ENCODE data around the gene LARP1. TPM values are rescaled to one million over a fixed set of nuclear protein-coding genes. Genes with fewer than 3 reads are reported as not detected.

LARP1 gene
- total and polyA plus RNA-seq, 9 of the 15 experiments (the other 6 are each of a cell fraction or from before 2014, with no cell fraction given): 22.6 to 300 (median 92.0) TPM

DNA sequence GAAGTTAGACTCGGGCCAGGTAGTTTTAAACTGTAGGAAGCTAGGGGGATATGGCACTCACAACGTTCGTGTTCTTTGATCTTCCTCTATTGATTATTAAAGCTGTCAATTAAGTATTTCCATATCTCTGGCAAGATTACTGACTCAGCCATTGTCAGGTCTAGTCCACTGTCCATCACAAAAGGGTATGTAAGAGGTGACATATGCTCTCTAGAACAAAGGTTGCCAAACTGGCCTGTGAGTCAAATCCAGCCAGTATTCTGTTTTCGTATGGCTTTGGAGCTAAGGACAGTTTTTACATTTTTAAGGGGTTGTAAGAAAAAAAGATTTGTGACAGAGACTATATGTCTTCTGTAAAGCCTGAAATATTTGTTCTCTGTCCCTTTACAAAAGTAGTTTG is 51.0 kb downstream of the LARP1 start:
- Histone ChIP-seq H3K9ac (ENCODE audit: insufficient read depth in 1 of 2, low read depth in 2 of 2, low read length in 2 of 2) (no peak overlapping the region), H3K9me3 (replicated peaks; ENCODE audit: control insufficient read depth, insufficient read depth, low read depth, low read length) (no peaks in the 10 kb centered on the region), H3K4me1 (replicated peaks in 1 of 2; ENCODE audit: control insufficient read depth in 2 of 2, insufficient read depth in 2 of 2, low read length in 2 of 2) (no peaks in the 10 kb centered on the region), H3K79me2 (ENCODE audit: control insufficient read depth, insufficient read depth, low read length) (peaks cover 11% of the 10 kb centered on the region; the same call in 2 of the 3 replicates), H3K36me3 (ENCODE audit: control insufficient read depth, insufficient read depth, low read length) (peaks cover 96% of the 10 kb centered on the region), H3K27me3 (ENCODE audit: control insufficient read depth in 2 of 2, insufficient read depth in 2 of 2, low read length in 2 of 2) (no peaks in the 10 kb centered on the region), H3K4me2 (ENCODE audit: insufficient read depth, low read length) (no peak overlapping the region), H4K20me1 (replicated peaks; ENCODE audit: control insufficient read depth, insufficient read depth, low read length) (no peaks in the 10 kb centered on the region), H2AFZ (ENCODE audit: low read depth, low read length) (no peak overlapping the region), H3K9me1 (ENCODE audit: control insufficient read depth, insufficient read depth, low read length) (peaks cover 2% of the 10 kb centered on the region), H3K27ac (ENCODE audit: extremely low read depth, low read depth, low read length) (no peak overlapping the region), H3K4me3 (no peak overlapping the region)
- 88% methylated on average over 4 of the region's 4 CpGs for WGBS (ENCODE audit: insufficient coverage, low coverage, missing lambda C conversion rate)
- in situ Hi-C loops (cut with MboI): loop anchor here (10.0 kb wide), 1 partner anchor 161 kb away; no protein-coding TSS in a partner anchor
- ChIA-PET POLR2A (interaction anchor here (0.6 to 1.0 kb wide), 2 partner anchors 50 to 52 kb away, joined by 3 to 4 read pairs; partner anchors contain the start of gene CNOT8), CTCF (ENCODE audit: low intra/inter-chr PET ratio) (no interaction called here)
- intact Hi-C loops (cut with micrococcal nuclease): no loop called here
- ATAC-seq (no peak), DNase-seq (ENCODE audit: extremely low read depth in 1 of 4, low spot score in 3 of 4) (no peak), FAIRE-seq (no peak)
- TF ChIP-seq PTRF (tag; IDR thresholded peaks at IDR 0.05) (no peak), ZNF224 (CRISPR knock-in tag; IDR thresholded peaks at IDR 0.05) (no peak), RBBP5 (IDR thresholded peaks at IDR 0.05; ENCODE audit: borderline replicate concordance, insufficient read depth, low read length, poor library complexity, severe bottlenecking) (no peak), DNMT1 (IDR thresholded peaks at IDR 0.05) (no peak), POLR2A (conservative IDR thresholded peaks at IDR 0.05) (no peak; the same call in 1 of the 2 replicates), POLR2G (IDR thresholded peaks at IDR 0.05; ENCODE audit: low read depth, low read length) (no peak), POLR2H (tag; IDR thresholded peaks at IDR 0.05; ENCODE audit: low read depth) (no peak), SAFB (IDR thresholded peaks at IDR 0.05; ENCODE audit: borderline replicate concordance, low read depth, low read length) (no peak), SAFB2 (IDR thresholded peaks at IDR 0.05; ENCODE audit: borderline replicate concordance, low read depth, low read length, severe bottlenecking) (no peak), NBN (IDR thresholded peaks at IDR 0.05; ENCODE audit: low read depth) (no peak), ZNF41 (CRISPR knock-in tag; conservative IDR thresholded peaks at IDR 0.05) (no peak), BRD9 (IDR thresholded peaks at IDR 0.05; ENCODE audit: low read depth, partially characterized antibody) (no peak), FOXK2 (conservative IDR thresholded peaks at IDR 0.05 in 1 of 2, IDR thresholded peaks at IDR 0.05 in 1 of 2; ENCODE audit: low read depth in 2 of 2) (no peak), ZNF644 (tag; IDR thresholded peaks at IDR 0.05; ENCODE audit: low read depth) (no peak), L3MBTL2 (IDR thresholded peaks at IDR 0.05) (no peak), CHCHD3 (CRISPR knock-in tag; IDR thresholded peaks at IDR 0.05) (no peak)
- TF ChIP-seq, protein P1, sequence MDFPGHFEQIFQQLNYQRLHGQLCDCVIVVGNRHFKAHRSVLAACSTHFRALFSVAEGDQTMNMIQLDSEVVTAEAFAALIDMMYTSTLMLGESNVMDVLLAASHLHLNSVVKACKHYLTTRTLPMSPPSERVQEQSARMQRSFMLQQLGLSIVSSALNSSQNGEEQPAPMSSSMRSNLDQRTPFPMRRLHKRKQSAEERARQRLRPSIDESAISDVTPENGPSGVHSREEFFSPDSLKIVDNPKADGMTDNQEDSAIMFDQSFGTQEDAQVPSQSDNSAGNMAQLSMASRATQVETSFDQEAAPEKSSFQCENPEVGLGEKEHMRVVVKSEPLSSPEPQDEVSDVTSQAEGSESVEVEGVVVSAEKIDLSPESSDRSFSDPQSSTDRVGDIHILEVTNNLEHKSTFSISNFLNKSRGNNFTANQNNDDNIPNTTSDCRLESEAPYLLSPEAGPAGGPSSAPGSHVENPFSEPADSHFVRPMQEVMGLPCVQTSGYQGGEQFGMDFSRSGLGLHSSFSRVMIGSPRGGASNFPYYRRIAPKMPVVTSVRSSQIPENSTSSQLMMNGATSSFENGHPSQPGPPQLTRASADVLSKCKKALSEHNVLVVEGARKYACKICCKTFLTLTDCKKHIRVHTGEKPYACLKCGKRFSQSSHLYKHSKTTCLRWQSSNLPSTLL (IDR thresholded peaks at IDR 0.05): no peak
- TF ChIP-seq, protein P2, sequence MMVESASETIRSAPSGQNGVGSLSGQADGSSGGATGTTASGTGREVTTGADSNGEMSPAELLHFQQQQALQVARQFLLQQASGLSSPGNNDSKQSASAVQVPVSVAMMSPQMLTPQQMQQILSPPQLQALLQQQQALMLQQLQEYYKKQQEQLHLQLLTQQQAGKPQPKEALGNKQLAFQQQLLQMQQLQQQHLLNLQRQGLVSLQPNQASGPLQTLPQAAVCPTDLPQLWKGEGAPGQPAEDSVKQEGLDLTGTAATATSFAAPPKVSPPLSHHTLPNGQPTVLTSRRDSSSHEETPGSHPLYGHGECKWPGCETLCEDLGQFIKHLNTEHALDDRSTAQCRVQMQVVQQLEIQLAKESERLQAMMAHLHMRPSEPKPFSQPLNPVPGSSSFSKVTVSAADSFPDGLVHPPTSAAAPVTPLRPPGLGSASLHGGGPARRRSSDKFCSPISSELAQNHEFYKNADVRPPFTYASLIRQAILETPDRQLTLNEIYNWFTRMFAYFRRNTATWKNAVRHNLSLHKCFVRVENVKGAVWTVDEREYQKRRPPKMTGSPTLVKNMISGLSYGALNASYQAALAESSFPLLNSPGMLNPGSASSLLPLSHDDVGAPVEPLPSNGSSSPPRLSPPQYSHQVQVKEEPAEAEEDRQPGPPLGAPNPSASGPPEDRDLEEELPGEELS (CRISPR knock-in tag; IDR thresholded peaks at IDR 0.05; ENCODE audit: borderline replicate concordance): no peak
- TF ChIP-seq, protein P3, sequence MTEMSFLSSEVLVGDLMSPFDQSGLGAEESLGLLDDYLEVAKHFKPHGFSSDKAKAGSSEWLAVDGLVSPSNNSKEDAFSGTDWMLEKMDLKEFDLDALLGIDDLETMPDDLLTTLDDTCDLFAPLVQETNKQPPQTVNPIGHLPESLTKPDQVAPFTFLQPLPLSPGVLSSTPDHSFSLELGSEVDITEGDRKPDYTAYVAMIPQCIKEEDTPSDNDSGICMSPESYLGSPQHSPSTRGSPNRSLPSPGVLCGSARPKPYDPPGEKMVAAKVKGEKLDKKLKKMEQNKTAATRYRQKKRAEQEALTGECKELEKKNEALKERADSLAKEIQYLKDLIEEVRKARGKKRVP (CRISPR knock-in tag; IDR thresholded peaks at IDR 0.05): no peak
- BruUV-seq (replicated peaks): no TSS peak
